Activated T-helper 17 cell treated with anti-CD3 and anti-CD28 coated beads, Interleukin-2, amount 50 U/mL, for 72 hours (primary cell): ENCODE data around the gene LSM10. TPM values are rescaled to one million over a fixed set of nuclear protein-coding genes. Genes with fewer than 3 reads are reported as not detected.

Experiments used
- ATAC-seq: fragments of 150-1000 bp; cut with Tn5 transposase; replicated peaks from 2 replicates; pipeline ENCODE4 v1.10.0; 2021; ENCODE audit warnings: mild to moderate bottlenecking, moderate library complexity
- H3K27ac Mint-ChIP-seq: one replicate; pipeline ENCODE4 v1.8.0; 2022; ENCODE audit warnings: mixed read lengths
- H3K27me3 Mint-ChIP-seq: one replicate; pipeline ENCODE4 v1.8.0; 2022; ENCODE audit warnings: mixed read lengths
- H3K36me3 Mint-ChIP-seq: one replicate; pipeline ENCODE4 v1.8.0; 2022; ENCODE audit warnings: low read depth, mild to moderate bottlenecking, mixed read lengths
- H3K4me1 Mint-ChIP-seq: one replicate; pipeline ENCODE4 v1.8.0; 2022; ENCODE audit warnings: mixed read lengths
- H3K4me3 Mint-ChIP-seq: one replicate; pipeline ENCODE4 v1.8.0; 2022; ENCODE audit warnings: mild to moderate bottlenecking, mixed read lengths
- H3K9me3 Mint-ChIP-seq: one replicate; pipeline ENCODE4 v1.8.0; 2022; ENCODE audit warnings: mixed read lengths
- total RNA-seq, 2 donors: library from RNA; stranded (reverse); gene quantifications; one replicate each; pipeline ENCODE4 v1.2.3, GENCODE V29; 2022

LSM10 gene
- total RNA-seq, 2 donors from 2014 or later = 24.6 to 59.6 TPM

- Mint-ChIP-seq H3K4me1 (peaks cover 13% of the 10 kb centered on the region), H3K27ac (peak overlapping the region; percentile 86), H3K36me3 (no peaks in the 10 kb centered on the region), H3K9me3 (no peaks in the 10 kb centered on the region), H3K4me3 (peak overlapping the region; percentile 51), H3K27me3 (no peaks in the 10 kb centered on the region)
- ATAC-seq = peak; percentile 11
Observed at GRCh38 chr1:36420409-36420808, 22.7 kb upstream of the LSM10 start.

DNA sequence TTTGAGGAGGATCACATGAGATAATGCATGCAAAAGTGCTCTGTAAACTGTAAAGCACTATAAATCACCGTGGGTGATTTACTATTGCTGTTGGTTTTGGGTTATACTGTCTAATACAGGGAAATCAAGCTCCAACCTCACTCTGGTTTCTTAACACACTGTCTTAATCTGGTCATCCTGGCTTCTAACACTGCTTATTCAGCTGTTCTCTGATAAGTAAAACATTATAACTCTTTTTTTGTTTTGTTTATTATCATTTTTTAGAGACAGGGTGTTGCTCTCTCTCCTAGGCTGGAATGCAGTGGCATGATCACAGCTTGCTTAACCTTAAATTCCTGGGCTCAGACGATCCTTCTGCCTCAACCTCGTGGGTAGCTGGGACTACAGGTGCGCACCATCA is 21.9 kb upstream of the LSM10 start:
- no peak for ATAC-seq
- Mint-ChIP-seq H3K4me1 (peaks cover 13% of the 10 kb centered on the region), H3K27ac (peak overlapping the region; percentile 11)

GRCh38 chr1:36419140-36419539 is 21.4 kb upstream of the LSM10 start:
- H3K27me3 Mint-ChIP-seq = no peaks in the 10 kb centered on the region
- H3K9me3 Mint-ChIP-seq = no peaks in the 10 kb centered on the region
- H3K4me3 Mint-ChIP-seq = no peak overlapping the region
- peak overlapping the region; percentile 11 for H3K27ac Mint-ChIP-seq
- ATAC-seq = no peak
- peaks cover 13% of the 10 kb centered on the region for H3K4me1 Mint-ChIP-seq
- no peaks in the 10 kb centered on the region for H3K36me3 Mint-ChIP-seq

More for the DNA sequence above, 21.9 kb upstream of the LSM10 start:
- Mint-ChIP-seq H3K27me3 (no peaks in the 10 kb centered on the region), H3K9me3 (no peaks in the 10 kb centered on the region), H3K4me3 (no peak overlapping the region), H3K36me3 (no peaks in the 10 kb centered on the region)

DNA sequence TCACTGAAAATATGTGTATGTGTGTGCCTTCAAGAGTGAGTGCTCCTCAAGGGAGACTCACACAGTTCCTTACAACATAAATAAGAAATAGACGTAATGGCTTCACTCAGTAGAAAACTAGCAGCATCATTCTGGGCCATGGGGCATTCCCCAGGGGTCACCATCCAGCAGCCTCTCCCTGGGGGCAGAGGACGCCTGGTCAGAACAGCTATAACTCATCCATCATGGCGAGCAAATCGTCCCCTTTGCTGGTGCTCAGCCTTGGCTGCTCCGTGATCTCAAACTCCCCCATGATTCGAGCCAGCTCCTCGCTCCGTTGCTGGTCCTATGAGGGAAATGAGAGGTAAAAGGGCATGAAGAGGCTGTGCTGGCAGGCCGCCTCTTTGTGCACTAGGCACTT is 20.2 kb upstream of the LSM10 start:
- no peak overlapping the region for H3K4me3 Mint-ChIP-seq

GRCh38 chr1:36415661-36416326 is 18.1 kb upstream of the LSM10 start:
- H3K27me3 Mint-ChIP-seq = no peaks in the 10 kb centered on the region
- H3K9me3 Mint-ChIP-seq = no peaks in the 10 kb centered on the region
- H3K36me3 Mint-ChIP-seq = no peaks in the 10 kb centered on the region
- peaks cover 21% of the 10 kb centered on the region for H3K4me1 Mint-ChIP-seq
- H3K4me3 Mint-ChIP-seq = no peak overlapping the region
- no peak overlapping the region for H3K27ac Mint-ChIP-seq
- no peak for ATAC-seq

More for the DNA sequence above, 20.2 kb upstream of the LSM10 start:
- Mint-ChIP-seq H3K9me3 (no peaks in the 10 kb centered on the region), H3K4me1 (peaks cover 13% of the 10 kb centered on the region), H3K36me3 (no peaks in the 10 kb centered on the region), H3K27me3 (no peaks in the 10 kb centered on the region), H3K27ac (no peak overlapping the region)
- ATAC-seq = no peak

DNA sequence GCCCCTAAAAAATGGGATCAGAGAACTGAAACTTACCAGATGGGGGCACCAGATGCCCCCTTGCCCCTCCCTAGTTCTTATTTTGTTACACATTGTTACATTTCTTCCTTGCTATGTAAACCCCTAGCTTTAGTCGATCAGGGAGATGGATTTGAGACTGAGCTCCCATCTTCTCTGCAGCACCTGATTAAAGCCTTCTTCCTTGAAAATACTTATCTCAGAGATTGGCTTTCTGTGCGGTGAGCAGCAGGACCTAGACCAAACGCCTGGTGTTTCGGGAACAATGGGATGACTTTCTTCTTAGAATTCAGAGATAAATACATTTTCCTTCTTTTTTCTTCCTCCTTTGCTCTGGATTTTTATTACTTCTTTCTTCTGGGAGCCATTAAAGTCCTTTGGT is 16.7 kb upstream of the LSM10 start:
- Mint-ChIP-seq H3K36me3 (no peaks in the 10 kb centered on the region), H3K9me3 (no peaks in the 10 kb centered on the region), H3K27me3 (no peaks in the 10 kb centered on the region), H3K27ac (no peak overlapping the region), H3K4me3 (no peak overlapping the region), H3K4me1 (peaks cover 15% of the 10 kb centered on the region)
- no peak for ATAC-seq

DNA sequence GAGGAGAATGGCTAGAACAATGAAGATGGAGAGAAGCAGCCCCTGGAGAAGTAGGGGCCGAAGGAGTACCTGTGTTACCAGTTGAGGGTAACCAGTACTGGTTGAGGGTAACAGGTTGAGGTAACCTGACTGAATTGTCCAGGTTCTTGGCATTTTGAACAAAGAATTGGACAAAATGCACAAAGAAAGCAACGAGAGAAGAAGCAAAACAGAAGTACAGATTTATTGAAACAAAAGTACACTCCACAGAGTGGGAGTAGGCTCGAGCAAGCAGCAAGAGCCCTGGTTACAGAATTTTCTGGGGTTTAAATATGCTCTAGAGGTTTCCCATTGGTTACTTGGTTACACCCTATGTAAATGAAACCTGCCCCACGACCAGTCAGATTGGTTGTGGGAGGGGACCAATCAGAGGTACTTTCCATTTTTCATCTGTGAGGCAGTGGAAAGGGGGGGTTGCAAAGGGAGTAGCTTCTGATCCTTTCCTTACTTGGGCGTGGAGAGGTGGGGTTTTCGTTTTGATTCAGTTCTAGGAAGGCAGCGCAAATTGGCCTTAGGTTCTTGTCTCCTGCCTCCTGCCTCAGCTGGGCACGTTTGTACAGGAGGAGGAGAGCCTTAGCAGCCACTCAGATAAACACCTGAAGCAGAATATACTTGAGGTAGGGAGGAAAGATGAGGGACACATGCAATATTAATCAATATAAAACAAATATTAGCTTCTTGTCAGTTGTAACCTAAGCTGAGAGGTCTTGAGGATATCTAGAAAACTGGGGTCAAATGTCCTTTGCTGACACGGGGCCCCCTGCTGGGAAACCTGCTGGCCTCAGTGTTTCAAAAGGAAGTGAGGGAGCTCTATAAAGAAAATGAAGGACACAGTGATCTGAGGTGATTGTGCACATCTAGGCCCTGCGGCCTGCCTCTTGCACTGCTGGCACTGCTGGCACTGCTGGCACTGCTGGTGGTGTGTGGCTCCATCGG is 14.3 kb upstream of the LSM10 start:
- ATAC-seq = peak; percentile 99
- Mint-ChIP-seq H3K4me1 (peaks cover 11% of the 10 kb centered on the region), H3K9me3 (no peaks in the 10 kb centered on the region), H3K4me3 (peak overlapping the region; percentile 61), H3K27me3 (no peaks in the 10 kb centered on the region), H3K27ac (peak overlapping the region; percentile 81), H3K36me3 (peaks cover 7% of the 10 kb centered on the region)

GRCh38 chr1:36408479-36408878 is 10.8 kb upstream of the LSM10 start:
- H3K27me3 Mint-ChIP-seq = no peaks in the 10 kb centered on the region
- peaks cover 16% of the 10 kb centered on the region for H3K4me1 Mint-ChIP-seq
- H3K27ac Mint-ChIP-seq = no peak overlapping the region
- H3K36me3 Mint-ChIP-seq = peaks cover 7% of the 10 kb centered on the region
- H3K4me3 Mint-ChIP-seq = no peak overlapping the region
- H3K9me3 Mint-ChIP-seq = no peaks in the 10 kb centered on the region
- ATAC-seq = no peak

GRCh38 chr1:36406440-36406839 is 8.7 kb upstream of the LSM10 start:
- peaks cover 7% of the 10 kb centered on the region for H3K36me3 Mint-ChIP-seq
- ATAC-seq = no peak
- H3K4me1 Mint-ChIP-seq = peaks cover 13% of the 10 kb centered on the region
- H3K27me3 Mint-ChIP-seq = no peaks in the 10 kb centered on the region
- H3K4me3 Mint-ChIP-seq = no peak overlapping the region
- no peaks in the 10 kb centered on the region for H3K9me3 Mint-ChIP-seq
- H3K27ac Mint-ChIP-seq = peak overlapping the region; percentile 78

DNA sequence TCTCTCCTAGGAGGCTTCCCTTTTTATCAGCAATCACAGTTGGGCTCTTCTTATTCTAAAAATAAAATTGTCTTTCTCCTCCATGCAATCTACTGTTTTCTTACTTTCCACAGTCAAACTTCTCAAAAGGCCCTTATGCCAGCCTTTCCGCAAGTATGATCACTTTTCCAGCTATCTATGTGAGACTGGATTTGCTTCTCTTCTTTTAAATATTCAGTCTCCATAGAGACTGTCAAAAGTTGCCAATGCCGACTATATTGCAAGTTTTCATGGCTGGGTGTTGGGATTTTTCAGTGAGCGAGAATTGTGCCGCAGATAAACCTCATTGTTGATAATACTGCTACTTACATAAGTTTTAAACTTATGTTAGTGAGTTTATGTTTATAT is 4.8 kb upstream of the LSM10 start:
- H3K27ac Mint-ChIP-seq = peak overlapping the region; percentile 28
- peak overlapping the region; percentile 93 for H3K4me3 Mint-ChIP-seq
- H3K36me3 Mint-ChIP-seq = peaks cover 8% of the 10 kb centered on the region
- H3K27me3 Mint-ChIP-seq = no peaks in the 10 kb centered on the region
- no peak for ATAC-seq
- H3K9me3 Mint-ChIP-seq = no peaks in the 10 kb centered on the region
- peaks cover 20% of the 10 kb centered on the region for H3K4me1 Mint-ChIP-seq

DNA sequence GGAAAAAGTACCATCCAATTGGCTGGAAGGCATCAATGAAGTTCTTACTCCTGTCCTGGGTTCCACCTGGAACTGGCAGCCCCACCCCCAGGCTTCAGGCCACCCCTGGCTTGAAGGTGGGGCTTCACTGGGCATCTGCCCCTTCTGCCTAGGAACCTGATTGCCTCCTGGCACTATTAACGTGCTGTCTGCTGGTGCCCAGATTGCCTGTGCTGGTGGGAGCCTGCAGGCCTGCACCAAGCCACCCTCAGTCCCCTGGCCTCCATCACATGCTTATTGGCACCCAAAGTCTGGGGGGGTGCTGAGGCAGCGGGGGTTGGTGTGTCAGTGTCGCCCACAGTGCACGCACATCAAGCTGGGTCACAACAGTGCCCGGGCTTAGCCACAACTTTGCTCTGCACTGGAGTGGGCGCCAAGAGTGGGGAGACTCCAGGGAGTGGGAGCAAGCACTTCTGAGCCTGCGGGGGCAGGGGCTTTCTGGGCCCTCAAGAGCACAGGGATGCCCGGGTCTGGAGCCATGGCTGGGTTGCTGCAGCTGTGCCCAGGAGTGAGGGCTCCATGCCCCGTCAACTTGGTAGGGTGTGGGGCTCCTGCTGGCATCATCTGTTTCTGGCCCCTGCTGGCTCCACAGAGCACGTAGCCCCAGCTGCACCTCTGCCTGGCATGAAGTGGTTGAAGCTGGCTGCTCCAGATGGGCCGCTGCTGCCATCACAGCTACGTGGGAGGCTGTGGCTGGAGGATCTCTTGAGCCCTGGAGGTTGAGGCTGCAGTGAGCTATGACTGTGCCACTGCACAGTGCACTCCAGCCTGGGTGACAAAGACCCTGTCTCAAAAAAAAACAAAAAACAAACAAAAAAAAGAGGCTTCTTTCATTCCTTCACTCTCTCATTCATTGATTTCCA is 4.1 kb upstream of the LSM10 start:
- no peaks in the 10 kb centered on the region for H3K9me3 Mint-ChIP-seq
- ATAC-seq = no peak
- H3K36me3 Mint-ChIP-seq = peaks cover 4% of the 10 kb centered on the region
- H3K27ac Mint-ChIP-seq = peak overlapping the region; percentile 96
- H3K27me3 Mint-ChIP-seq = no peaks in the 10 kb centered on the region
- H3K4me3 Mint-ChIP-seq = peak overlapping the region; percentile 93
- H3K4me1 Mint-ChIP-seq = peaks cover 20% of the 10 kb centered on the region

- H3K4me3 Mint-ChIP-seq = peak overlapping the region; percentile 93
- peaks cover 19% of the 10 kb centered on the region for H3K4me1 Mint-ChIP-seq
- peak; percentile 81 for ATAC-seq
- H3K27ac Mint-ChIP-seq = peak overlapping the region; percentile 96
- H3K36me3 Mint-ChIP-seq = peaks cover 9% of the 10 kb centered on the region
- no peaks in the 10 kb centered on the region for H3K27me3 Mint-ChIP-seq
- no peaks in the 10 kb centered on the region for H3K9me3 Mint-ChIP-seq
Observed at GRCh38 chr1:36400825-36401601, 3.3 kb upstream of the LSM10 start.

DNA sequence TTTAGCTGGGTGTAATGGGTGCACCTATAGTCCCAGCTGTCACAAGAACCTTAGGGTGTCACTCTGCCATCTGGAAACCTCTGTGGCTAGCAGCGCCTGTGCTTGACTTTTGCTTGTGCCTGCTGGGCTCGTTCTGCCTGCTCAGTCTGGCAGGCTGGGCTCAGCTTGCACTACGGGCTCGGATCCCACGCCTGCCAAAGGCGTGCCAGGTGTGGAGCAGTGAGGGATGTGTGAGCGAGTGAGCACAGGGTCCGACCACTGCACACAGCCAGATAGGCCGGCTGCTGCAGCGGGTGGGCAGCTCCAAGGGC is 2.8 kb upstream of the LSM10 start:
- no peak for ATAC-seq
- no peaks in the 10 kb centered on the region for H3K9me3 Mint-ChIP-seq
- peaks cover 9% of the 10 kb centered on the region for H3K36me3 Mint-ChIP-seq
- H3K27me3 Mint-ChIP-seq = no peaks in the 10 kb centered on the region
- peak overlapping the region; percentile 93 for H3K4me3 Mint-ChIP-seq
- H3K4me1 Mint-ChIP-seq = peaks cover 19% of the 10 kb centered on the region
- H3K27ac Mint-ChIP-seq = peak overlapping the region; percentile 96
